Neural cell (in vitro differentiated cells): ENCODE data around the gene MRPS27.

Experiments
- CTCF ChIP-seq: fragments of 450-650 bp; IDR thresholded peaks from 2 replicates; pipeline ENCODE4 v1.5.1; 2014; ENCODE audit warnings: antibody characterized with exemption, mild to moderate bottlenecking, moderate library complexity; ENCODE audit not compliant: poor library complexity, severe bottlenecking
- EP300 ChIP-seq: fragments of 450-650 bp; conservative IDR thresholded peaks from 2 replicates; pipeline ENCODE4 v1.6.1; 2014; ENCODE audit warnings: antibody characterized with exemption, mild to moderate bottlenecking, moderate library complexity; ENCODE audit not compliant: poor library complexity, severe bottlenecking
- EZH2 ChIP-seq: fragments of 200-600, 300-800 bp; shearing (Covaris generic), sonication (generic); IDR thresholded peaks from 2 replicates; pipeline ENCODE4 v1.6.1; 2014; ENCODE audit warnings: antibody characterized with exemption, low read length, borderline replicate concordance, mild to moderate bottlenecking; ENCODE audit not compliant: insufficient read depth, poor library complexity, severe bottlenecking
- MXI1 ChIP-seq: fragments of 450-650 bp; conservative IDR thresholded peaks from 2 replicates; pipeline ENCODE4 v1.6.1; 2014; ENCODE audit warnings: antibody characterized with exemption, mild to moderate bottlenecking; ENCODE audit not compliant: poor library complexity, severe bottlenecking
- POLR2AphosphoS5 ChIP-seq: IDR thresholded peaks from 2 replicates; pipeline ENCODE4 v1.6.1; 2012
- REST ChIP-seq: IDR thresholded peaks from 2 replicates; pipeline ENCODE4 v1.6.1; 2012; ENCODE audit warnings: borderline replicate concordance
- SMC3 ChIP-seq: fragments of 450-650 bp; conservative IDR thresholded peaks from 2 replicates; pipeline ENCODE4 v1.6.1; 2014; ENCODE audit warnings: antibody characterized with exemption, mild to moderate bottlenecking, moderate library complexity; ENCODE audit not compliant: poor library complexity
- TAF1 ChIP-seq: IDR thresholded peaks from 2 replicates; pipeline ENCODE4 v1.6.1; 2012; ENCODE audit warnings: low read depth

GRCh38 chr5:72191404-72191803, 128.6 kb downstream of the MRPS27 start:
- no peak for TF ChIP-seq CTCF
- no peak for TF ChIP-seq POLR2AphosphoS5
- TF ChIP-seq EZH2: no peak
- TF ChIP-seq SMC3: no peak
- TF ChIP-seq MXI1: no peak
- TF ChIP-seq REST: no peak
- no peak for TF ChIP-seq EP300
- TF ChIP-seq TAF1: no peak
